PFSK-1 (cell line): ENCODE data around the gene CXCR5.

ENCODE experiments used
- FOXP2 ChIP-seq: optimal IDR thresholded peaks from 2 replicates; pipeline ENCODE3; 2011; ENCODE audit warnings: borderline replicate concordance, control low read depth, inconsistent platforms; ENCODE audit not compliant: insufficient read depth; ENCODE audit errors: extremely low read length, extremely low read depth
- POLR2AphosphoS5 ChIP-seq: IDR thresholded peaks from 2 replicates; pipeline ENCODE4 v1.6.1; 2012; ENCODE audit warnings: low read depth, mild to moderate bottlenecking, control low read depth, low read length, moderate library complexity
- REST ChIP-seq, 2 experiments: IDR thresholded peaks; 2 replicates each; pipeline versions ENCODE4 v1.6.1 to v1.8.0; 2011 to 2012; ENCODE audit warnings: low read depth in 2 of 2, low read length in 2 of 2, control low read depth in 1 of 2, inconsistent platforms in 1 of 2, mild to moderate bottlenecking in 1 of 2, moderate library complexity in 1 of 2; ENCODE audit not compliant: insufficient read depth in 1 of 2
- SIN3A ChIP-seq: IDR thresholded peaks from 2 replicates; pipeline ENCODE4 v1.6.1; 2012; ENCODE audit warnings: mild to moderate bottlenecking, low read length, moderate library complexity, borderline replicate concordance; ENCODE audit not compliant: insufficient read depth
- TAF1 ChIP-seq: IDR thresholded peaks from 2 replicates; pipeline ENCODE4 v1.6.1; 2012; ENCODE audit warnings: low read length, control low read depth, borderline replicate concordance; ENCODE audit not compliant: insufficient read depth

Gene CXCR5

GRCh38 chr11:118851970-118852369 lies 31.7 kb upstream of the CXCR5 start:
- TF ChIP-seq SIN3A, result no peak
- TF ChIP-seq FOXP2, result no peak
- no peak for TF ChIP-seq POLR2AphosphoS5
- no peak for TF ChIP-seq REST (IDR thresholded peaks at IDR 0.05; ENCODE audit: insufficient read depth in 1 of 2, low read depth in 2 of 2, low read length in 2 of 2)
- TF ChIP-seq TAF1, result no peak

- TF ChIP-seq TAF1 (no peak), POLR2AphosphoS5 (no peak), SIN3A (no peak), FOXP2 (no peak), REST (IDR thresholded peaks at IDR 0.05; ENCODE audit: insufficient read depth in 1 of 2, low read depth in 2 of 2, low read length in 2 of 2) (no peak)
These were observed 30.0 kb upstream of the CXCR5 start for GRCh38 chr11:118853678-118854077.

GRCh38 chr11:118856314-118856713 lies 27.4 kb upstream of the CXCR5 start:
- TF ChIP-seq SIN3A (no peak), TAF1 (no peak)

GRCh38 chr11:118857385-118857784 lies 26.3 kb upstream of the CXCR5 start:
- TF ChIP-seq REST (IDR thresholded peaks at IDR 0.05; ENCODE audit: insufficient read depth in 1 of 2, low read depth in 2 of 2, low read length in 2 of 2), result no peak
- TF ChIP-seq TAF1, result no peak
- no peak for TF ChIP-seq POLR2AphosphoS5
- TF ChIP-seq FOXP2, result no peak
- no peak for TF ChIP-seq SIN3A

- TF ChIP-seq TAF1 (no peak), REST (IDR thresholded peaks at IDR 0.05; ENCODE audit: insufficient read depth in 1 of 2, low read depth in 2 of 2, low read length in 2 of 2) (no peak), FOXP2 (no peak), POLR2AphosphoS5 (no peak), SIN3A (no peak)
These were observed 23.7 kb upstream of the CXCR5 start for GRCh38 chr11:118859973-118860372.
